GM12878 (cell line): Measurements from ENCODE around the gene DCLRE1C.

Experiments used
- FOXM1 ChIP-seq: IDR thresholded peaks from 2 replicates; pipeline ENCODE4 v1.6.1; 2012; ENCODE audit warnings: low read depth, mild to moderate bottlenecking, inconsistent platforms, low read length, moderate library complexity
- IKZF2 ChIP-seq, 2 experiments: fragments of 450-650 bp; IDR thresholded peaks; 2 replicates each; pipeline ENCODE4 v1.6.1; 2017; ENCODE audit warnings: mild to moderate bottlenecking in 2 of 2, moderate library complexity in 2 of 2
- POLR2A ChIP-seq: IDR thresholded peaks from 2 replicates; pipeline ENCODE4 v1.6.1; 2011; ENCODE audit warnings: low read depth, mild to moderate bottlenecking, low read length
- SPI1 ChIP-seq: IDR thresholded peaks from 2 replicates; pipeline ENCODE4 v1.6.1; 2011; ENCODE audit warnings: low read depth, mild to moderate bottlenecking, low read length, moderate library complexity, borderline replicate concordance; ENCODE audit not compliant: insufficient read depth

DNA sequence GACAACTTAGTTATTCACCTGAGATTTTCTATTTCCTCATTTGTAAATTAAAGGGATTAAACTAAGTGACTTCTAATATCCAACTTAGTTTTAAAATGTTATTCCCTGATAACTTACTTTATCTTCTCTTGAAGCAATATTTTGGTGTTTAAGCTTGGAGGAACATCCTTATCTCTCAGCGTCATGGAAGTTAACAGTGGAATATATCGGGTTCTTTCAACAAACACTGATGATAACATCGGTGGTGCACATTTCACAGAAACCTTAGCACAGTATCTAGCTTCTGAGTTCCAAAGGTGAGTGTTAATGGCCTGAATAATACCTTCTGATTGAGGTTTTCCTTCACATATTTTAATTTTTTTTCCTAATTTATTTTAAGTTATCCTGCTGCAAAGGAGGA, 101.7 kb downstream of the DCLRE1C start:
- TF ChIP-seq IKZF2 (IDR thresholded peaks at IDR 0.05): no peak
- TF ChIP-seq POLR2A: no peak
- TF ChIP-seq FOXM1: no peak
- no peak for TF ChIP-seq SPI1
